Stimulated activated CD4-positive, alpha-beta T cell treated with anti-CD3 and anti-CD28 coated beads, Interleukin-1b, Interleukin-23, amount 100 ng/mL, for 1 hour (primary cell): ENCODE measurements around the gene PODNL1.
"Not testable (repeated sequence)": the region's sequence is repeated elsewhere in the genome, so short reads cannot be mapped to it uniquely, and the experiment has no call there.

Source experiments
- DNase-seq, 2 donors: peaks; one replicate each; pipeline ENCODE4 v3.0.0-alpha.2; 2020; ENCODE audit warnings: low read depth in 2 of 2

PODNL1 gene

GRCh38 chr19:13926715-13927114, 11.5 kb downstream of the PODNL1 start:
- no peak for DNase-seq

- no peak for DNase-seq
Observed at GRCh38 chr19:13926010-13926409, 12.2 kb downstream of the PODNL1 start.

- no peak for DNase-seq
Observed at GRCh38 chr19:13923194-13923987, 14.8 kb downstream of the PODNL1 start.

- not testable (repeated sequence) for DNase-seq
Observed at GRCh38 chr19:13922118-13922517, 16.1 kb downstream of the PODNL1 start.

DNA sequence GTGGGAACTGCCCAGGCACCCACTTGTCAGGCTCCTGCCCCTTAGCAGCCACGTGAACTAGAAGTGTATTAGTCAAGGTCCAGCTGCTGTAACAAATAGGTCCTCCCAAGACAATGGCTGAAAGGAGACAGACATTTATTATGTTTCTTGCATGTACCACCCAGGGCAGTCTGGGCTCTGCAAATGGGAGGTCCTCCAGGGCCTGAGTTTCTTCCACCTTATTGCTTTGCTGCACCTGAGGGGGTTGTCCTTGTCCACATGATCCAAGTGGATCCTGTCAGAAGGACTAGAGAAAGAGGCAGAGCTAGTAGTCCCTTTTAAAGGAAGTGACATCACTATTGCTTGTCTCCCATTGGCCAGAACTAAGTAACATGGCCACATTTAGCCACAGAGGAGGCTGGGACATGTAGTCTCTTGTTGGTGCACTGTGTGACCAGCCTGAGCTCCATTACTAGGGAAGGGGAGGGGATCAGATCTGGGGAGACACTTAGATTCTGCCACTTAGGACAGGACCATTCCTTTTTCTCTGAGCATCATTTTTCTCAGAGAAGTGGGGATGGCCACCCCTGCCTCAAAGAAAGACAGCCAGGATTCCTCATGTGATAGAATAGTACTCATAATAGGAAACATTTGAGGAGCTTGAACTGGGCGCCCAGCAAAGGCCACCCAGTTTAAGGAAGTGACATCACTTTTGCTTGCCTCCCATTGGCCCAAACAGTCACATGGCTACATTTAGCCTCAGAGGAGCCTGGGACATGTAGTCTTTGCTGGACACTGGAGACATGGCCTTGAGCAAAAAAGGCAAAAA, 17.1 kb downstream of the PODNL1 start:
- DNase-seq, result no peak

- DNase-seq, result no peak
Observed at GRCh38 chr19:13920524-13920923, 17.7 kb downstream of the PODNL1 start.

DNA sequence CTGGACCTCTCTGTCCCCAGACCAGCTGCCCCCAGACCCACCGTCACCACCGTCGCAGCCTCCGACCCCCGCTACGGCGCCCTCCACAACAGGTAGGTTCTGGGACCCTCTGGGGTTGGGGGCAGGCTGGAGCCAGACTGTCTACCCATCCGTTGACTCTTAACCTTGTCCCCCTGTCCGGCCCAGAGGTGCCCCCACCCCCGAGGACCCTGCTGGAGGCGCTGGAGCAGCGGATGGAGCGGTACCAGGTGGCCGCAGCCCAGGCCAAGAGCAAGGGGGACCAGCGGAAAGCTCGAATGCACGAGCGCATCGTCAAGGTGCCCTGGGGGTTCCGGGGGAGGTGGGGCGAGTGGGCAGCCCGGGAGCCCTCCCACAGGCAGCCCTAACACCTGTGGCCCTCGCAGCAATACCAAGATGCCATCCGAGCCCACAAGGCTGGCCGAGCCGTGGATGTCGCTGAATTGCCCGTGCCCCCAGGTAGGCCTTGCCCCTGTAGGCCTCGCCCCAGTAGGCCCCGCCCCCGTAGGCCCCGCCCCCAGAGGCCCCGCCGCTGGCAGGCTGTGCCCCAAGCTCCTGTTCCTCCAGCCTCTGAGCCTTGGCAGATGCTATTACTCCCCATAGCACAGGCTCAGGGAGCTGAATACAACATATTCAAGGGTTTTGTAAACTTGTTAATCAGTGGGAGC, 19.3 kb downstream of the PODNL1 start:
- DNase-seq, result no peak

DNA sequence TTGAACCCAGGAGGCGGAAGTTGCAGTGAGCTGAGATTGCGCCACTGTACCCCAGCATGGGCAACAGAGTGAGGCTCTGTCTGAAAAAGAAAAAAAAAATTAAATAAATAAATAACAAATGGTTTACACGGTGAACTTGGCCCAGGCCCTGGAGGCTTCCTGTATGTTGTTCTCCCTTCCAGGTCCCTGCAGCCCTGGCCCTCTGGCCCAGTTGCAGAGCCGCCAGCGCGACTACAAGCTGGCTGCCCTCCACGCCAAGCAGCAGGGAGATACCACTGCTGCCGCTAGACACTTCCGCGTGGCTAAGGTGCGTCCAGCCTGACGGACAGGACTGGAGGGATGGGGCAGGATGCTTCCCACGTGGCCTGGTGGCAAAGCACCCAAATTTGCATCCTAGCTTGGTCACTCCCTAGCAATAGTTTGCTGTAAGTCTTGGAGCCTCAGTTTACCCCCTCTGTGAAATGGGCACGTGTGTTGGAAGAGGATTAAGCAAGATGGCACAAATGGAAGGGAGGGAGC, 20.3 kb downstream of the PODNL1 start:
- DNase-seq, result no peak

DNA sequence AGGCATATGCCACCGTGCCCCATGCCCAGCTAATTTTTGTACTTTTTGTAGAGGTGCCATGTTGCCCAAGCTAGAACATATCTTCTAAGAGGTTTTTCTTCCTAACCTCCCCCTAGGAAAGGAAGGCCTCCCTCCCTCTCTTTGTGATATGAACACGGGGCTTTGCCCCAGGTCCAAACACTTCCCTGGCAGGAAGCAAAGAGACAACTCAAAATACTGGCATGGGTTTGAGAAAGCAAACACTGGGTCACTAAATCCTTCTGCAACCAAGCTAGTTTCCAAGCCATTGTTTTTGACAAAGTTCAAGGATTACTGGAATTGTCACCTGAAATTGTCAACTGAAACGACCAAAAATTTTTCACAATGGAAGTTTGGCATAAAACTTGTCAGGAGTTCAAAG, 23.4 kb downstream of the PODNL1 start:
- no peak for DNase-seq

GRCh38 chr19:13913352-13913751, 24.9 kb downstream of the PODNL1 start:
- no peak for DNase-seq

DNA sequence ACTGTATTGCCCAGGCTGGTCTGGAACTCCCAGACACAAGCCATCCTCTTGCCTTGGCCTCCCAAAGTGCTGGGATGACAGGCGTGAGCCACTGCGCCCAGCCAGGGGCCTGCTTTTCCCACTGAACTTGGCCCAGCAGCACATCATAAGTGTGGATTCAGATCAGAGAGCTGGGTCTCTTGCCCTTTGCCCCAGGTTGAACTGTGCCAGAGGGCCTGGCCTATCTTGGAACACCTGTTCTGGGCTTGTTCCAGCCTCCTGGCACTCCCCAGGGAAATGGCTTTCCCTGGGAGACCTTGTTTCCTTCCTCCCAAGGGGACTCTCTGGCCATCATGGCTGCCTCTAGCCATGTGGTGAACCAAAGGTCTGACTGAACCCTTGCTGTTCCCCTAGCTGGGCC, 28.8 kb downstream of the PODNL1 start:
- DNase-seq, result no peak

- no peak for DNase-seq
Observed at GRCh38 chr19:13908674-13909073, 29.5 kb downstream of the PODNL1 start.

- DNase-seq, result no peak
Observed at GRCh38 chr19:13906910-13907309, 31.3 kb downstream of the PODNL1 start.

DNA sequence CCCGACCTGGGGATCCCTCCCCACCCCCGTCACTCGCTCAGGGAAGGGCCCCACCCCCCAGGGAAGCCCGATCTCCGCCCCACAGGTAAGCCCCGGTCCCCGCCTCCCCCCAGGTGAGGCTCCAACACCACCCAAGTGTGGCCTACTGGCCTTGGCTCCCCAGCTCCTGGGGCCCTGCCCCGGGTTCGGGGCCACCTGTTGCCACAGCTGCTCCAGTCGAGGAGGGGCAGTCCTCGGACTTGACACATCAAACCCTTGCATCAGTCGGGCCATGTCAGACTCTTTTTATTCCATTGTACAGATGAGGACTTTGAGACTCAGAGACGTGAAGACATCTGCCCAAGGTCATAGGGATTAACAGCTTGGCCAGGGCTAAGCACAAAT, 31.7 kb downstream of the PODNL1 start:
- no peak for DNase-seq

- peak; percentile 79 to 90 for DNase-seq
Observed at GRCh38 chr19:13905634-13906520, 32.3 kb downstream of the PODNL1 start, which contains the start of the genes BRME1 and CC2D1A. Gene BRME1, minus strand, starts transcription at chr19:13906117. Its CDS starts 1,225 bp downstream, at chr19:13904892. Gene CC2D1A, plus strand, starts transcription at chr19:13906201. Its CDS starts 241 bp downstream, at chr19:13906442.

- DNase-seq, result no peak
Observed at GRCh38 chr19:13902993-13903555, 35.1 kb downstream of the PODNL1 start.

- no peak for DNase-seq
Observed at GRCh38 chr19:13899912-13900584, 38.2 kb downstream of the PODNL1 start.

DNA sequence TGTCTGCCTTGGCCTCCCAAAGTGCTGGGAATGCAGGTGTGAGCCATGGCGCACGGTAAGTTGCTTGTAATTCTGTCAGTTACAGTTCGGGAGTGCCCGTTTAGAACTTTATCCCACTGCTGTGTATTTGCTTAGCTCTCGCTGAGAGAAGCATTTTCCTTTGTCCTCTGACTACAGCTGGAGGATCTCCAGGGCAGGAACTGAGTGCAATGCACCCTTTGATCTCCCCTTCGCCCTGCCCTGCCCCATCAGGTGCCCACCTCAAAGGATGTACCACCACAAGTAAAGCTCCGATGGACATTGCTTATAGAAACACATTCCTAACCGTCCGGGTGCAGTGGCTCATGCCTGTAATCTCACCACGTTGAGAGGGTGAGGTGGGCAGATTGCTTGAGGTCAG, 38.8 kb downstream of the PODNL1 start:
- DNase-seq, result no peak

- DNase-seq, result no peak
Observed at GRCh38 chr19:13896227-13896626, 42.0 kb downstream of the PODNL1 start.

- no peak for DNase-seq
Observed at GRCh38 chr19:13894552-13894951, 43.7 kb downstream of the PODNL1 start.
